Esophagus muscularis mucosa (tissue), 3 donors: ENCODE data around the gene CCDC149.

ENCODE experiments used
- POLR2A ChIP-seq: fragments of 450-650 bp; IDR thresholded peaks from one replicate; pipeline ENCODE4 v1.6.1; 2017; ENCODE audit warnings: antibody characterized with exemption, moderate library complexity, mild to moderate bottlenecking, low read depth
- TF ChIP-seq, protein P1 (sequence below), 3 experiments: fragments of 200-600 bp in 2 of 3; fragments of 450-650 bp in 1 of 3; sonication (generic) in 2 of 3; IDR thresholded peaks; one replicate each; pipeline ENCODE4 v1.5.1; 2017 to 2019; ENCODE audit warnings: antibody characterized with exemption in 3 of 3, mild to moderate bottlenecking in 2 of 3, moderate library complexity in 1 of 3

DNA sequence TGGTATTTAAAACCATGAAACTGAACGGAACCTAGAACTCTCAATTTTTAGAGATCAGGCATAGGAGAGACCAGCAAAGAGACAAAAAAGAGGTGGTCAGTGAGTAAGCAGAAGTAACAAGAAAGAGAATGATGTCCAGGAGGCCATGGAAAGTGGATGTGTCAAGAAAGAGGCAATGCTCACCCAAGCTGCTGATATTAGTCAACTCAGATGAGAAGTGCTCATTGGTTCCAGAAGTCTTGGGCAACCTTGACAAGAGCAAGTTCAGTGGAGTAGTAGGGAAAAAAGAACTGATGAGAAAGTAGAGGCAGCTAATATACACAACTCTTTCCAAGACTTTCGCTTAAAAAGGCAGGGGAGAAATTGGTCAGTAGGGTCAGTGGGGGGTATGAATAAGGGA is 23.0 kb upstream of the CCDC149 start:
- TF ChIP-seq, protein P1, sequence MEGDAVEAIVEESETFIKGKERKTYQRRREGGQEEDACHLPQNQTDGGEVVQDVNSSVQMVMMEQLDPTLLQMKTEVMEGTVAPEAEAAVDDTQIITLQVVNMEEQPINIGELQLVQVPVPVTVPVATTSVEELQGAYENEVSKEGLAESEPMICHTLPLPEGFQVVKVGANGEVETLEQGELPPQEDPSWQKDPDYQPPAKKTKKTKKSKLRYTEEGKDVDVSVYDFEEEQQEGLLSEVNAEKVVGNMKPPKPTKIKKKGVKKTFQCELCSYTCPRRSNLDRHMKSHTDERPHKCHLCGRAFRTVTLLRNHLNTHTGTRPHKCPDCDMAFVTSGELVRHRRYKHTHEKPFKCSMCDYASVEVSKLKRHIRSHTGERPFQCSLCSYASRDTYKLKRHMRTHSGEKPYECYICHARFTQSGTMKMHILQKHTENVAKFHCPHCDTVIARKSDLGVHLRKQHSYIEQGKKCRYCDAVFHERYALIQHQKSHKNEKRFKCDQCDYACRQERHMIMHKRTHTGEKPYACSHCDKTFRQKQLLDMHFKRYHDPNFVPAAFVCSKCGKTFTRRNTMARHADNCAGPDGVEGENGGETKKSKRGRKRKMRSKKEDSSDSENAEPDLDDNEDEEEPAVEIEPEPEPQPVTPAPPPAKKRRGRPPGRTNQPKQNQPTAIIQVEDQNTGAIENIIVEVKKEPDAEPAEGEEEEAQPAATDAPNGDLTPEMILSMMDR (IDR thresholded peaks at IDR 0.05) = no peak
- no peak for TF ChIP-seq POLR2A
